Activated T-helper 1 cell treated with anti-CD3 and anti-CD28 coated beads, Interleukin-2, amount 50 U/mL, for 16 hours (primary cell): Measurements from ENCODE around the gene TRAF3.
A peak's percentile ranks its signal among the peaks of the same experiment; 100 is the strongest.
"Not testable (repeated sequence)": the region's sequence is repeated elsewhere in the genome, so short reads cannot be mapped to it uniquely, and the experiment has no call there.

ENCODE experiments used
- DNase-seq, 2 donors: peaks; one replicate each; pipeline ENCODE4 v3.0.0-alpha.2; 2020; ENCODE audit warnings: low read depth in 1 of 2, low spot score in 1 of 2

The TRAF3 gene

DNA sequence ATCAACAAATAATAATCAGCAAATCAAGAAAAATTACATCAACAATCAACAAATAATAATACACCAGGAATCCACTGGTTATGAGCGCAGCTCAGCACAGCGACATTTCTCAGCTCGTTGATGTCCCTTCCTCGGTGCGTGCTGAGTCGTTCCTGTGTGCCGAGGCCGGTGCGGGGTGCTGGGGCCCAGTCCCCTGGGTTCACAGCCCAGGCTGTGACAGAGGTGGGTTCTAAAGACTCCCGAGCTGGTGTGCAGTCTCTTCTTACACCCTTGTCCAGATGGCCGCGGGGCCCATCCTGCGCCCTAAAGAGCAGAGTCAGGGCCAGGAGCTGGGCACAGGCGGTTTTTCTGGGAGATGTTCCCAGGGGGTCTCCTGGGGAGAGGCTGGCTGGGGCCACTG lies 26.9 kb upstream of the TRAF3 start:
- DNase-seq = no peak

DNA sequence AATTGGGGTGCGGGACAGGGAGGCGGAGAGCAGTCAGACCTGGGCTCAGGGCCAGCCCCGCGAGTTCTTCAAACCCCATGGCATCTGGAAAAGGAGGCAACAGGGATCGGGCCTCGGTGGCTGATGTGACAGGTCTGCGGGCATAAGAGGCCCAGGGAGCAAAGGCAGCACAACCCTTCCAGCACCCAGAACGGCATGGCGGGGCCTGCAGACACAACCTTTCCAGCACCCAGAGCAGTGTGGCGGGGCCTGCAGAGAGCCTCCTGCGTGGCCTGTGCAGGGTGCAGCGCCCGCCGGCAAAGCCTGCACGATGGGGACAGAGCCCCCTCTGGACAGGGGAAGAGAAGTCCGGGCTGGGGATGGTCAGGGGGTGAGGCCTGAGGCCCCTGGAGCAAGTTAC lies 26.2 kb upstream of the TRAF3 start:
- DNase-seq = no peak

- no peak for DNase-seq
Observed at GRCh38 chr14:102752239-102752847, 24.9 kb upstream of the TRAF3 start.

DNA sequence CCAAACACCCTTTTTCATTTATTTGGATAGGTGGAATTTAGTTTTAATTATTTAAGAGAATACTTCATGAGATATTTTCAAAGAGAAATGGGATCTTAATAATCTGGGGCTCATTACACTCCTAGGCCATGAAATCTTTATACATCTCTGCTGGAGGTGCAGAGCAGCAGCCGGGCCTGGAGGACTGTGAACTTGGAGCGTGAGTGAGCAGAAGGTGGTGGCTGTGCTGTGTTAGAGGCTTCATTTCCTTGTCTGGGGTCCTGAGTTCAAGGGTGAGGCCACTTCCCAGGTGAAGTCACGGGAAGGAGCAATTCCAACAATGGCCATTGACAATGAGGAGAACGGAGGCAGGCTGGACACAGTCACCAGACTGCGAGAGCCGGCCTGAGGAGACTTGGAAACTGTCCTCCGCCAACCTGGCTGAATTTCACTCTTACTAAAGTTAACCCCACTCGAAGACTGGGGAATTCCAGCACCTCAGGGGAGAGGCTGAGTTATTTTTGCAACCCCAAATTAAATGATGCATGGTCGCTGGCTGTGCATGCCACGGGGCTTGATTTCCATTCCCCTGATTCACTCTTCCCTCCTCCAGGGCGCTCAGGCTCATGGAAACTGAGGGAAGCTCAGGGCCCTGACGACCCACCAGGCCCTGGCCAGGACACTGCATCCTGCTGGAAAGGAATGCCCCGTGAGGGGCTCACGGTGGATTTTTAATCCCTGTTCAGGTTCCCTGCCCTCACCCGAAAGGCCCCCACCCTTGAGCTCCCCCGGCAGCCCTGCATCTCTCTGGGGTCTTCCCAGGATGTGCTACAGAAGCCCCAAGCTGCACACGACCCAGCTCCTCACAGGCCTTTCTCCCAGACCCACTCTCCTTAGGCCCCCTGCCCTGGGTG lies 22.6 kb upstream of the TRAF3 start:
- DNase-seq = no peak

GRCh38 chr14:102757646-102758045 lies 19.6 kb upstream of the TRAF3 start:
- no peak for DNase-seq

- DNase-seq = no peak
Observed at GRCh38 chr14:102758087-102758486, 19.2 kb upstream of the TRAF3 start.

DNA sequence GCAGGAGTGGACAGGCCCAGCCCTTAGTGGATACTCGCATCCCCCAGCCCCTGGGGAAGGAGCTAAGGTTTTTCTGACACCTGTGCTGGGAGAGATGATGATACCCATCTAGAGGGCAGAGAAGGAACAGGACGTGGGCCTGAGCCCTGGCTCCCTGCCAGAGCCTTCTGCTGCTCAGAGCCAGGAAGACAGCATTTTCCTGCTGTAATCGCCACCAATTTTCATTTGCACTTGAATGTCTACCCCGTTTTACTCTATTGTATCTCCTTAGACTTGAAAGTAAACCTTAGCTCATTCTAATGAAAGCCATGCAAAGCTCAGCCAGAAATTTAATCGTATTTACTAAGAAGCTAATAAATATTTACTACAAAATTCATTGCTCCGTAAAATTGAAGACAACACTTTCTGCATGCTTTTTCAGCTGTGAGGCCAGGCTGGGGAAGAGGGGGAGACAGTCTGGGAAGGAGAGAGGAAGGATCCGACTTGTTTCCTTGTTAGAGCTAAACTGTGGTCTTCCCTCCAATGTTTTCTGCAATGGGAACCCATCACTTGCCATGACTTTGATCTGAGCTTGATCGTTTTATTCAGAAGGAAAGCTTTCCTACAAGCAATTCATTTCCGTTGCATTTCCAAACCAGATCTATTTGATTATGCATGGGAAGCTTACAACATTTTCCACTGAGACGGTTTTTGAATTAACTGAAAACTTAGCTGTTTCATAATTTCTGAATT lies 17.6 kb upstream of the TRAF3 start:
- DNase-seq = no peak

DNA sequence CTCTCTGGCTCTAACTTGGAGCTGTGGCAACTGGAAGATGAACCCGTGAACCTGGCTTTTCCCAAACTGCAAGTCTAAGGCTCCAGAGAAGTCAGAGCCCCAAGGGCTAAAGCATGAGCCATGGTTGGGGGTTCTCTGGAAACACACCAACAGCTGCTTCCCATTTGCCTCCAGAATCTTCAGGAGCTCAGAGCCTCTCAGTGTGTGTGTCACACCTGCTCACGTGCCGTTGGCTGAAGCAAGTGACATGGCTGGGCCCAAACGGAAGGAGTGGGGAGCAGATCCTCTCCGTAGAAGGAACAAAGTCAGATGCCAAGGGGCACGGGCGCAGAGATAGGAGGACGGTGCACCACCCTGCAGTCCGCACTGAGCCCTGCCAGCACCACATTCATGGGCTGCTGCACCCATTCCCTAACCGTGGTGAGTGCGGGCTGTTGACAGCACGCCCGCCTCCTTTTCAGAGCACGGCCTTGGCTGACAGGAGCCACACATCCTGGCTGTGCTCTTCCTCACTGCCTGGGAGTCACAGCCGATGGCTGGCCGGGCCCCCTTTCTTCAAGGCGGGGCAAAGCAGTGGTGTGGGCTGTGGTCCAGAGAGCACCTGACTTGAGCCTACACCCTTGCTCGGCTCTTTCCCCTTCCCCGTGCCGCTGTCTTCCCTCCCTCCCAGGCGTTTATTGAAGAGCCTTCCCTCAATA lies 16.6 kb upstream of the TRAF3 start:
- no peak for DNase-seq

DNA sequence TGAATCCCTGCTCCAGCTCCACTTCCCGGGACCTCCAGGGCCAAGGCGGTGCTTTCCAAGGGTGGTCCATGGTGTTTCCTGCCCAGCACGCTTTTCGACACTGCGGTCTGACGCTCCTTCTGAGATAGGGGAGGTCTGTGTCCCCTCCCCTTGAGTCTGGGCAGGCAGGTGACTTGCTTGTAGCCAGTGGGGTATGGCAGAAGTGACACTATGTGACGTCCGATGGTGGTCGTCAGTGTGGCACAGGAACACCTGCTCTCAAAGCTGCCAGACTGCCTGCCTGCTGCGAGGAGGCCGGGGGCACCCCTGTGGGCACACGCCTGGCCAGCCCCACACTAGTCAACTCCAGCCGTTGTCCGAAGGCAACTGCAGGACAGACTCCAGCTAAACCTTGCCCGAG lies 16.0 kb upstream of the TRAF3 start:
- DNase-seq = no peak

DNA sequence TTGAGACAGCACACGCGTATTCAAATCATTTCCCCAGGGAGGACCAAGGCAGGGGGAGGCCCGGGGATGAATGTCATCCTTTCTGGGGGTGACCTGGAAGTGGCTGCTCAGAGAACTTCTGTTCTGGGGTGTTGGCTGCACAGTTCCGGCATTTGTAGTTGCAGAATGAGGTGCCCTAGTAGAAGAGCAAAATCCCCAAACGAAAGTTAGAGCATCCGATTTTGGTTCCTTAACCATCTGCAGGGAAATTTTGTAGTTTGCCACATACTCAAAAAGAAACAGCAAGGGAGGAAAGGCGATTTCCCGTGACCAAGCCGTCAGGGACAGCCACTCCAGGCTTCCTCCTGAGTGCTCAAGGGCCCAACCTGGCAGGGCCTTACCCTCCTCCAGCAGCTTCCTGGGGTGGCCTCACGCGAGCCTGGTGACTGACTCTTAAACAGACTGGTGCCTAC lies 13.0 kb upstream of the TRAF3 start:
- no peak for DNase-seq

DNA sequence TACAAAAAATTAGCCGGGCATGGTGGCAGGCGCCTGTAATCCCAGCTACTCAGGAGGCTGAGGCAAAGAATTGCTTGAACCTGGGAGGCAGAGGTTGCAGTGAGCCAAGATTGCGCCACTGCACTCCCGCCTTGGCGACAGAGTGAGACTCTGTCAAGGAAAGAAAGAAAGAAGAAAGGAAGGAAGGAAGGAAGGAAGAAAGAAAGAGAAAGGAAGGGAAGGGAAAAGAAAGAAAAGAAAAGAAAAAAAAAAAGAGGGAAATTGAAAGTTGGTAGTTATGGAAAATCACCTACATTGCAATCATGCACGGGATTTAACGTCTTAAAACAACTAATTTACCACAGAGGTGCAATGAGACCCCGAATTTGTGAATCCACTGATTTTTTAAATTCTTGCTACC lies 11.5 kb upstream of the TRAF3 start:
- not testable (repeated sequence) for DNase-seq

DNA sequence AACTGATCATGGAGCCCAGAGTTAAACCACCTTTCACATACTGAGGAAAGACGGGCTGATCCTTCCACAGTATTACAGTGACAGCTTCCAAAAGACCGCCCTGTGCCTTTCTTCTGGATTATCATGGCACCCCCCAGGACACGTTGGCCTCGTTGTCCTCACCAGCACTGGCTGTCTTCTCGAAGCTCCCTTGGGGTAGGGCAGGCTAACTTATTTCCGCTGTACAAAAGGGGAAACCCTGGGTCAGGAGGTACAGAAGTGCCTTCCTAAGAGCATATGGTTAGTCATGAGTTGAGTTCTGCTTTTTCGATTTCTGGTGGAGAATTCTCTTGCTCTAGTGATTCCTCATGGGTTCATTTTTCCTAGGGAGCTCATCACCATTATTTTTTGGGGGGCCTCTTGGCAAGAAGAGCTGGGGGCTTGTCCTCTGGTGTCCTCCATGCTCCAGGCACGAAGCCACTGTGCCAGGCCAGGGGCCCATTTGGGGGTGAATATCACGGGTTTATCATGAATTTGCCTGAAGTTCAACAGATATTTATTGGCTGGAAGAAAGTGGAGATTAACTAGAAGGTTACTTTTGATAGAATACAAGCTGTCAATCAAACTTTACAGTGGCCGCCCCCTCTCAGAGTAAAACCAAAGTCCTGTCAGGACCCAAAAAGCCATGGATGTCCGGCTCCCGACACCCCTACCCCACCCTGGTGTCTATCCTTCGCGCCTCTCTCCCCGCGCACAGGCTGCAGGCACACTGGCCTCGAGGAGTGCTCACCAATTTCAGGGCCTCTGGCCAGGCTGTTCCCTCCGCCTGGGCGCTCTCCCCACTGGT lies 8.8 kb upstream of the TRAF3 start:
- no peak for DNase-seq

DNA sequence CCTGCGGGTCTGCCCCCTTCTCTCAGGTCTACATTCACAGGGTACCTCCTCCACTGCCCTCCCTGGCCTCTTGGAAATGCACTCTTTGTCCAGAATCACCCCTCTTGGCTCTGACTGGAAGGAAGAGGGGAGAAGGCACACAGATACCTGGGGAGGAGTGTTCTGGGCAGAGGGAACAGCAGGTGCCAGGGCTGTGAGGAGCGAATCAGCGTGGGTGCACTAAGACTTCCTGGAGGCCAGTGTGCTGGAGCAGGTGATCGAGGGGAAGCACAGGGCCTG lies 8.3 kb upstream of the TRAF3 start:
- no peak for DNase-seq

- no peak for DNase-seq
Observed at GRCh38 chr14:102770147-102771123, 6.8 kb upstream of the TRAF3 start.

- DNase-seq = no peak
Observed at GRCh38 chr14:102771144-102771543, 6.1 kb upstream of the TRAF3 start.

DNA sequence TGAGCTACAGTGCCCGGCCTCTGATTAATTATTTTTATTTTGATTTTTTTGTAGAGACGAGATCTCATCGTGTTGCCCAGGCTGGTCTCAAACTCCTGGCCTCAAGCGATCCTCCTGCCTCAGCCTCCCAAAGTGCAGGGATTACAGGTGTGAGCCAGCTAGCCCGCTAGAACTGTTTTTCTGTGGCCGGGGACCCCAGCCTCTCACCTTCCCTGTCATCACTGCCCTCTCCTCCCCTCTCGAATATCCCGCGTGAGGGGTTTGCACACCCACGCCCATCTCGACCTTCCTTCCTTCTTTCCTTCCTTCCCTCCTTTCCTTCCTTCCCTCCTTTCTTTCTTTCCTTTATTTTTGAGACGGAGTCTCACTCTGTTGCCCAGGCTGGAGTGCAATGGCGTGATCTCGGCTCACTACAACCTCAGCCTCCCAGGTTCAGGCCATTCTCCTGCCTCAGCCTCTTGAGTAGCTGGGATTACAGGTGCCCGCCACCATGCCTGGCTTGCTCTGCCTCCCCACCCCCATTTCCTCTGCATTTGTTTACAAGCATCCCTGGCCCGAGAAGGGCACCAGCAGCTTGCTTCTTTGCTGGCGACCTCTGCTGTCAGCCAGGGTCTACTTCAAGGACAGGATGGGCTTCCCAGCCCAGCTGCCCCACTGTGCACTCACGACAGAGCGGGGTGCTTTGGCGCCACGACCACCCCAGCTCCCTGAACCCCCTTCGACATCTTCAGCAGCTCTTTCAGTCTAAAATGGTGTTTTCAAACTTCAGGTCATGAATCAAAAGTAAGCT lies 4.3 kb upstream of the TRAF3 start:
- DNase-seq = no peak

DNA sequence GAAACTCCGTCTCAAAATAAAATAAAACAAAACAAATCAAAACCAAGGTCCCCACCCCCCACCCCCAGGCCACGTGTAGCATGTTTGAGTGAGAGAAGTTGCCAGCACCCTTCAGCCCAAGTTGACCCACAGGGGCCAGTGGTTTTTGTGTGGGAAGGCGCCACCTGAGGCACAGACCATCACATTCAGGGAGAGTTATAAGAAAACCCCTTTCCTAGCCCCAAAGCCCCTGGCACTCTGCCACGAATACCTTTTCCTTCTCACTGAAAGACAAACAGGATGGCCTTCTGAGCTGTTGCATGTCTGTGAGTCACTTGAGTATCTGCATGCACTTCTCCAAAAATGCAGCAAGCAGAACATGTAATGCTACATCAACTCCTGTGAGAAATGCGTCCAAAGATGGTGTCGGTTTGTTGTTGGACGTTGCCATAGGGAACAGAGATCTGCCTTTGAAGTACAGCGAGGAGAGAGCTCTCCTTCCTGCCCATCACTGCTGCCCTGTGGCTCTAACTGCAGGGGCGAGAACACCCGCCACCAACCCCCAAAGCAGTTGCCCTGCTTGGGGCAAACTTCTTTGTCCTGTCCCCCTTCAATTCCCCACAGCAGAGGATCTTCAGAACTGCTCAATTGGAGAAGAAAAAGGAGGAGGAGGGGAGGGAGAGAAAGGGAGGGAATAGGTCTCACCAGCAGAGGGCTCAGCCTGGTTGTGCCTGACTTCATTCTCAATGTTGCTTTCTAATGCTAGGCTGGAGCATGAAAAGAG lies 2.7 kb upstream of the TRAF3 start:
- DNase-seq = peak; percentile 15 to 26
